Bone marrow (tissue), 2 donors: ENCODE results near the gene KRTAP10-11.
"Not testable (repeated sequence)": the region's sequence is repeated elsewhere in the genome, so short reads cannot be mapped to it uniquely, and the experiment has no call there.

Experiments used
- DNase-seq, 2 donors: peaks; one replicate each; lab custom pipeline; 2025; lab: John Stamatoyannopoulos, UW

The KRTAP10-11 gene

DNA sequence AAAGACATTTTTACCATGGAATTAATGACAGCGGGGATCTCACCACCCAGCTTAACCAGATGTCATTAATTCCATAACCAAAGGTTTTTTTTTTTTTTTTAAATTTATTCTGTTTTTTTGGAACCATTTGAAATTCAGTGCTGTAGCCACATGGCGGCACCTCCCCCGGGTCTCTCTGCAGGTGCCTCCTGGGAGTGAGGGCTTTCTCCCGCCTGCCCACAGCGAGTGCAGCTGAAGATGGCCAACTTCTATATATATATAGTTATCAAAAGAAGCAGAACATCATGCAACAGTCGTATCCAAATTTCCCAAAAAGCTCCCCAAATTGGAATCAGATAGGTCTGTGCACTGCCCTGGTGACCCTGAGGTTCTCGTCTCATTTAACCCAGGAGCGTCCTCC is 30.7 kb upstream of the KRTAP10-11 start:
- DNase-seq = no peak

DNA sequence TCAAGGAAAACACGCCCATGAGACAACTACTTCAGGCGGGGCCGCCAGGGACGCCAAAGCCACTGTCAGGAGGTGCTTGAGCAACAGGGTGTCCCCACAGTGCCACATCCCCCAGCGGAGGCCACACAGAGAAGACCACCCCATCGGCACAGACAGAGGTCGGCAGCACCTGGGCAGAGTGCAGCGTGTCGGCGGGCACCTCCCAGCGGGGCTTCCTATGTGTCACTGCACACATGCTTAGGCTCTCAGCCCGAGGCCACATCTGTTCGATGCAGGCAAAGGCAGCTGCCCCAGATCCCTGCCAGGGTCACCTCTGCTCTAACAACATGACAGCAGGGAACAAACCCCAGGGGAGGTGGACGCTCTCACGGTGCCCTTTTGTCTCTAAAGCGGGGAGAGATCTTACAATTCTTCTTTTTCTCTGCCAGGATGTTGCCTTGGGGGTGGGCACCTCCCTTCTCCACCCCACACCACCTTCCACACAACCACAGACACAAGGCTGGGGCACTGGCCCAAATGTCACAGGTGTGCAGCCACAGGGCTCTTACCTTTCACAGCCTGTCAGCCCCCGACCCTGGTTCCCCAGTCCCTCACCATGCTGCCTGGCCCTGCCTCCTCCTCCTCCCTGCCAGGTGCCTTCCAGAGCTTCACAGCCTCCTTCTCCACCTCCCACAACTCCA is 30.2 kb upstream of the KRTAP10-11 start:
- no peak for DNase-seq

DNA sequence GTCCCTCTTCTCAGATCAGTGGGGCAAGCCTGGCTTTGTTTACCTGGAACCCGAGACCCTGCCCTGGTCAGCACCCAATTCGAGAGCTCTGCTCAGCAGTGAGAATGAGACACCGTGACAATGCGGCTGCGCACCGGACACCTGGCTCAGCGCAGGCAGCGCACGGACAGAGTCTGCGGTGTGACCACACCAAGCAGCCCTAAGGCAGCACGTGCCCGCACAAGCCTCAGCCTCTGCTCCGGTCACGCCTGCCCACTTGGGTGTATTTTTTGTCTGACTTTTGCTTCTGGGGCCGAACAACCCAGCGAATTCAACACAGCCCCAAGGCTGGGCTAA is 29.7 kb upstream of the KRTAP10-11 start:
- no peak for DNase-seq

DNA sequence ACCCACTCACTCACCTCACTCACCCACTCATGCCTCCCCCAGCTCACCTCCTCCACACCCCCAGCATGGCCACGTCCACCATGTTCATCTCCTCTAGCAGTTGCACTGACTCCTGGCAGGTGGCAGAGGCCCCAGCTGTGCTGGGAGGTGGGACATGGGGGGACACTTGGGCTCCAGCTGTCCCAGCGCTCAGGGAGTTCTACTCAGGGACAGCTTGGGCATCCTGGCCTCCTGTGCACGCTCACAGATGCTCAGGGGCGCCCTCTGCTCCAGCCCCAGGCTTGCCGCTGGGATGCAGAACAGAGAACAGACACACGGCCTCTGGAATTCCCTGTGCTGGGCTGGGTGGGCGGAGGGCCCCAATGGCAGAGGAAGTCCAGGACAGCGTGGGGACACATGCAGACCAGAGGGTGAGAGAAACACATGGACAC is 29.1 kb upstream of the KRTAP10-11 start:
- DNase-seq = no peak

DNA sequence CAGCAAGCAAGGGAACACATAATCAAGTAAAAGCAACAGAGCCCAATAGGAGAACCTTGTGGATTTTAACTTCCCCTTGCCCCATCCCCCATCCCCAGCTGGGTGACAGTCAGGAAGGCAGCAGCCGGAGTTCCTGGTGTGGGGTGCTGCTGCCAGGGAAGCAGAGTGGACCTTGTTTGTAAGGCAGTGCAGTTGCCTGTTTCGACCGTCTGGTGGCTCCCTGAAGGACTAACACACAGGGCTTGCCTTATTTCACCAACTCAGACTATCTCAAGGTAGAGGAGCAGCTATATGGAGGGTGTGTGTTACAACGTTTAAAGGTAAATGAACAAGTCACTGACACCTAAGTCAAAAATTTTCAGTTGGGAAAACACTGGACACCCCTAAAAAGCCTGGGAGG is 27.7 kb upstream of the KRTAP10-11 start:
- no peak for DNase-seq

DNA sequence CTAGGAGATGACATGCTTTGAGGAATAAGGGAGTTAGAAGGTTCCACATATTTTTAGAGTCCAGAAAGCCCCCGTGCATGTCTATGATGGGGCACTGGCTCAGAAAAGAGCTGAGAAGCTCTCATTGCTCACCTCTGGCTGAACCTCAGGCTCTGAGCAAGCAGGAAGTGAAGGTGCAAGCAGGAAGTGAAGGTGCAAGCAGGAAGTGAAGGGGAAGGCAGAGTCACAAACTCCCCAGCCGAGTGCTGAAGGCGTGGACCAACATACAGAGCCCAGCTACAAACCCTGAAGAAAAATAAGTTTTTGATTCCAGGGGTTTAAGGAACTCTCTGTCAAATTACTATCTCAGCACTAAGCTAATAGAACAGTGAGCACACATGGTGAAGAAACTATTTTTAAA is 27.3 kb upstream of the KRTAP10-11 start:
- DNase-seq = no peak

DNA sequence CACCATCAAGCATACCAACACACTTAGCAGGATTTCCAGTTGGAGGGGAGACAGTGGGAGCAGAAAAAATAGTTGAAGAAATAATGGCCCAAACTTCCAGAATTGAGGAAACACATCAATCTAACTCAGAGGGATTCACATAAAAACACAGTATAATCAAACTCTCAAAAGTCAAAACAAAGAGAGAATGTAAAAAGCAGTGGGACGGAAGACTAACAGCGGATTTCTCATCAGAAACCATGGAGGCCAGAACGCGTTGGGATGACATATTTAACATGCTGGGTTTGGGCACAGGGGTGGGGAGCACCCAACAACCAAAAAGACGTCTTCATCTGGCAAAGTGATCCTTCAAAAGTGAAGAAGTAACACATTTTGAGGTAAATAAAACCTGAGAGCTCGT is 26.3 kb upstream of the KRTAP10-11 start:
- no peak for DNase-seq

DNA sequence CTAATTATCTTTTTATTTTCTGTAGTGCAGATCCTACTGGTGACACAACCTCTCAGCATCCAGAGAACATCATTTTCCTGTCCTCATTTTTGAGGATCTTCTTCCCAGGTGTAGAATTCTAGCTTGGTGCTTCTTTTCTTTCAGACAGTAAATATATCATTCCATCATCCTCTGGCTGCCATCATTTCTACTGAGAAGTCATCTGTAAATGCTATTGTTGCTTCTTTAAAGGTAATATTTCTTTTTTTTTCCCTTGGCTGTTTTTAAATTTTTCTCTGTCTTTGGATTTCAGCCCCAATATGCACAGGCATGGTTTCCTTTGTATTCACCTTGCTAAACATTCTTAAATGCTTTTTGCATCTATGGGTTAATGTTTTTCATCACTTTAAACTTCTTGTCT is 22.6 kb upstream of the KRTAP10-11 start:
- DNase-seq = no peak

DNA sequence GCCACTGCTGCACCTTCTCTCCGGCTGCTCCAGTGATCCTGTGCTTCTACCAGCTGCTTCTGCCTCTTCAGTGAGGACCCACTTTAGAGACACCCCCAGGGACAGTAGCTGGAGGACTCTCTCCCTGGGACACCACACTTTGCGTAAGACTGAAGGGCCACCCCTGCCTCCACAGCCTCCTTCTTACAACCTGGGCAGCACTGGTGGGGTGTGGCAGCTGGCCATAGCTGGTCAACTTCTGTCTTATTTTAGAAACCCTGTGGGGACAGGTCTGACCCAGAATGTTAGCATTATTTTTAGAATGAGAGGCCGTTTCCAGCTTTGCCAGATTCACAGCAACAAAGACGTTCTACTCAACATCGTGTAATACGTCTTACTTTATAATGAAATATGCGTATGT is 20.5 kb upstream of the KRTAP10-11 start:
- DNase-seq = no peak

DNA sequence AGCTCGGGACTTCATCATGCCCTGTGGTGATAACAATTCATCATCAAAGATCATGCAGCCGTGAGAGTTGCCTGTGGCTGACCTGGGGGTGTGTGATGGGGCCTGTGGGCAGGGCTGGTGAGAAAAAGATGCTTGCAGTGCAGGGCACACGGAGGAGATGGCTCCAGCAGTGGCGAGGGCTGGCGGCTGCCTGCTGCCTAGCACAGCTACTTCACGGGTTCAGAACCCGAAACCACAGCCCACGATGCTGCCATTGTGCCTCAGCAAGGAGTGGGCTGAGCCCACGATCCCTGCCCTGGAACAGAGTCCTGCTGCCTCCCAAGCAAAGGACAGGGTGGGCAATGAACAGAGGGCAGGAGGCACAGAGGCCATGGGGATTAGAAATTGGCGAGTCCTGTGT is 20.0 kb upstream of the KRTAP10-11 start:
- DNase-seq = no peak

DNA sequence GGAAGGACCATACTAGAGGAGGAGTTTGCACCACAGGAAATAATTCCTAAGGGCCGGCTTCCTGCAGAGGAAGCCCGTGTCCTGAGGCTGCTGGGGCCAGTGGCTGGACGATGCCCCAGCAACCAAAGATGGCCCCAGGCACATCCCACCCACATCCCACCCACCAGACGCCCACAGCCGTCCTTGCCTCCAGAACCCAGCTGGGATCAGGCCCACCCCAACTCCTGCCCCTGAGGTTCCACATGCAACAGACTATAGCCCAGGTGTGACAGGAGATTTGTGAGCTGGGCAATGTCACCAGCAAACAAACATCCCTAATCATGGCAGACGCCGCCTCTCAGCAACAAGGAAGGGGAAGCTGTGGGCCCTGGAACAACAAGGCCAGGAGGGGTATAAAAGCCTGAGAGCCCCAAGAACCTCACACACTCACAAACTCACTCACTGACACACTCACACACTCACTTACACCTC is 19.5 kb upstream of the KRTAP10-11 start, which contains the start of gene KRTAP10-9:
KRTAP10-9 (plus strand) TSS at position 421 of the 471 bp plus-strand sequence. CDS start 79 bp downstream, outside the sequence.
- no peak for DNase-seq

DNA sequence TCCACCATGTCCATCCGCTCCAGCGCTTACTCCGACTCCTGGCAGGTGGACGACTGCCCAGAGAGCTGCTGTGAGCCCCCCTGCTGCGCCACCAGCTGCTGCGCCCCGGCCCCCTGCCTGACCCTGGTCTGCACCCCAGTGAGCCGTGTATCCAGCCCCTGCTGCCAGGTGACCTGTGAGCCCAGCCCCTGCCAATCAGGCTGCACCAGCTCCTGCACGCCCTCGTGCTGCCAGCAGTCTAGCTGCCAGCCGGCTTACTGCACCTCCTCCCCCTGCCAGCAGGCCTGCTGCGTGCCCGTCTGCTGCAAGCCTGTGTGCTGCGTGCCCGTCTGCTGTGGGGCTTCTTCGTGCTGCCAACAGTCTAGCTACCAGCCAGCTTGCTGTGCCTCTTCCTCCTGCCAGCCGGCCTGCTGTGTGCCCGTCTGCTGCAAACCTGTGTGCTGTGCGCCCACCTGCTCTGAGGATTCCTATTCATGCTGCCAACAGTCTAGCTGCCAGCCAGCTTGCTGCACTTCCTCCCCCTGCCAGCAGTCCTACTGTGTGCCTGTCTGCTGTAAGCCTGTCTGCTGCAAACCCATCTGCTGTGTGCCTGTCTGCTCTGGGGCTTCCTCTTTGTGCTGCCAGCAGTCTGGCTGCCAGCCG is 18.9 kb upstream of the KRTAP10-11 start:
- DNase-seq = not testable (repeated sequence)

DNA sequence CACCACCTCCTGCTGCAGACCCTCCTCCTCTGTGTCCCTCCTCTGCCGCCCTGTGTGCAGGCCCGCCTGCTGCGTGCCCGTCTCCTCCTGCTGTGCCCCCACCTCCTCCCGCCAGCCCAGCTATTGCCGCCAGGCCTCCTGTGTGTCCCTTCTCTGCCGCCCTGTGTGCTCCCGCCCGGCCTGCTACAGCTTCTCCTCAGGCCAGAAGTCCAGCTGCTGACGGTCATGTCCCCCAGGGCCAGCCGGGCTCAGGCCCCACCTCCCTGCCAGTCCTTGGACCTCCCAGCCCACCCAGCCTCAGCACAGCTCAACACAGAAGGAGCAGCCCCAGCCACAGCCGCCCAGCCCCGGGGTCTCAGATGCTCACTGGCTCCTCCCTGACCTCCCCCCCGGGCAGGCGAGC is 18.4 kb upstream of the KRTAP10-11 start:
- DNase-seq = not testable (repeated sequence)

DNA sequence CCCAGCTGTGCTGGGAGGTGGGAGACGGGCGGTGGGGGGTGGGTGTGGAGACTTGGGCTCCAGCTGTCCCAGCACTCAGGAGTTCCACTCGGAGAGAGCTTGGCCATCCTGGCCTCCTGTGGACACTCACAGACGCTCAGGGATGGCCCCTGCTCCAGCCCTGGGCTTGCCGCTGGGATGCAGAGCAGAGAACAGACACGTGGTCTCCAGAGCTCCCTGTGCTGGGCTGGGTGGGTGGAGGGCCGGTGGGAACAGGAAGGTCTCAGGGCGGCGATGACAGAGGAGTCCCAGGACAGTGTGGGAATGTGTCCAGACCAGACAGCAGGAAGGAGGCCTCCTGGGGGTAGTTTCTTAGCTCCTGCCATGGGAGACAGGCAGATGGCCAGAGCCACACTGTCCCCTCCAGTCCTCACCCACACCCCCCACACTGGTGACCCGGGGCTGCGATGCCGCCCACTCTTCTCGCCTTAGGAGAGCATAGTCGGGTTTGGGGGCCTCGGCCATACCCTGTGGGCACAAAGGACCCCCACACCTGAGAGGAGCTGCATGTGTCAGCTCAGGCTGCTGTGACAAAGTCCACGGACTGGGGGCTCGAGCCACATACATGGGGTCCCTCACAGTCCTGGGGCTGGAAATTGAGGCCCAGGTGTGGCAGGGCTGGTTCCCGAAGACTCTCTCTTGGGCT is 17.4 kb upstream of the KRTAP10-11 start:
- no peak for DNase-seq

DNA sequence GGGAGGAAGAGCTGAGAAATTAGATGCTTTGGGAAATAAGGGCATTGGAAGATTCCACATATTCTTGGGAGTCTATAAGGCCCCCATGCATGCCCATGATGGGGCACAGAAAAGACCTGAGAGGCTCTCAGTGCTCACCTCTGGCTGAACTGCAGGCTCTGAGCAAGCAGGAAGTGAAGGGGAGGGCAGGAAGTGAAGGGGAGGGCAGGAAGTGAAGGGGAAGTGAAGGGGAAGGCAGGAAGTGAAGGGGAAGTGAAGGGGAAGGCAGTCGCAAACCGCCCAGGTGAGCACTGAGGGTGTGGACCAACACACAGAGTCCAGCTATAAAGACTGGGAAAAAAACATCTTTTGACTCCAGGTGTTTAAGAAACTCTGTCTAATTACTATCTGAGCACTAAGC is 15.8 kb upstream of the KRTAP10-11 start:
- no peak for DNase-seq

DNA sequence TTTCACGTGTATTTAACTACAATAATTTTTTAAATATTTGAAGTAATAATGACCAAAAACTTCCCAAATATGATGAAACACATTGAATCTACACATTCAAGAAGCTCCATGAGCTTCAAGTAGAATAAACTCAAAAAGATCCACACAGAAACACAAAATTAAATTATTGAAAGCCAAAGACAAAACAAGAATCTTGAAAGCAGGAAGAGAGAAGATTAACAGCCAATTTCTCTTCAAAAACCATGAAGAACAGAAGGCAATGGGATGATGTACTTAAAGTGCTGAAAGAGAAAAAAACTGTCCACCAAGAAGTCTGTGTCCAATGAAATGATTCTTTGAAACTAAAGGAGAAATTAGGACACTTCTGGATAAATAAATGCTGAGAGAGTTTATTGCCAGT is 14.1 kb upstream of the KRTAP10-11 start:
- DNase-seq = no peak

DNA sequence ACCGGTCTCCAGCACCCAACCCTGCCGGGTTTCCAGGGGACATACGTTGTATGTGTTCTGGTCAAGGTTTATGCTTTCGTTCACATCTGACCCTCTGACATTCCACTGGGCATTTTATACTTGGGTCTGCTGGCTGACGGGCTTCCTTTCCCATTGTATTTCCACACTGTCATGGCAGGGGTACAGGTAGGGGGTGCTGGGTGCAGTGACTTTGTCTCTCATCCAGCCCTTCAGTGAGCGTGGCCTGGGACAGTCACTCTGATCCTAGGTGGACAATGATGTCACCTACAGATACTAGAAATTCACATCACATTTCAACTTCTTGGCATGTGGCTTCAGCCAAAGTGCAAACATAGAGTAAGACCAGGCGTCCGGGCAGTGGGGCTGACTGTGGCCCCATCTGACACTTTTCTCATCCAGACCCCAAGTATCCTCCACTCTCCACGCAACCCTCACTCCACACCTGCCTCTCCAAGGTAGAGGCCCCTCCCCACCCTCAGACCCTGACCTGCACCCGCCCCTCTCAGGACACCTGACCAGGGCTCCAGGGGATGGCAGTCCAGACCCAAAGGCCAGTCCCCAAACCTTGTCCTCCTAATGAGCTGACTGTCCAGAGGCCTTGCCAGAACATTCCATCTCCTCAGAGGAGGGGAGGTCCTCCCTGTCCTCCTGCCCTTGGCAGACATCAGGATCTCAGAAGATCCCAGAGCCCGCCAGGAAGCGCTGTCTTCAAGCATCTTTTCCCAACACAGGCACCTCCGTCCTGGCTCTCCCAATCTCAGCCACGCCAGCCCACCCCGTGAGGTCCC is 9.8 kb upstream of the KRTAP10-11 start:
- DNase-seq = no peak

DNA sequence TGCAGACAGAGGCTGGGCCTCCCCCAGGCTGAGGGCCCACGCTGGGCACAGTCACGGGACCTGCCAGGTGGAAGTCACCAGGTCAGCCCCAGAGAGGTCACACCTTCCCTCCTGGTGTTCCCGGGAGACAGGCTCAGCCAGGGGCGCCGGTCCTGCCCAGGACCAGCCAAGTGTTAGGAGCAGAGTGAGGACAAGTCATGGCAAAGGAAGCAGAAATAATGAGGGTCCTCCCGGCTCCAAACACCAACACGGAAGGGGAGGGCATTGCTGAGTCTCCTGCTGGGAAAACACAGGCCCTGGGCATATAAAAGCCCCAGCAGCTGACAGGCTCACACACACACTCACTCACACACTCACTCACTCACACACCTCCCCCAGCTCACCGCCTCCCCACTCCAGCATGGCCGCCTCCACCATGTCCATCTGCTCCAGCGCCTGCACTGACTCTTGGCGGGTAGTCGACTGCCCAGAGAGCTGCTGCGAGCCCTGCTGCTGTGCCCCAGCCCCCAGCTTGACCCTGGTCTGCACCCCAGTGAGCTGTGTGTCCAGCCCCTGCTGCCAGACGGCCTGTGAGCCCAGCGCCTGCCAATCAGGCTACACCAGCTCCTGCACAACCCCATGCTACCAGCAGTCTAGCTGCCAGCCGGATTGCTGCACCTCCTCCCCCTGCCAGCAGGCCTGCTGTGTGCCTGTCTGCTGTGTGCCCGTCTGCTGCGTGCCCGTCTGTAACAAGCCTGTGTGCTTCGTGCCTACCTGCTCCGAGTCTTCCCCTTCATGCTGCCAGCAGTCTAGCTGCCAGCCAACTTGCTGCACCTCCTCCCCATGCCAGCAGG is 9.0 kb upstream of the KRTAP10-11 start, which contains the start of gene KRTAP10-10:
KRTAP10-10 (plus strand) TSS at position 339 of the 833 bp plus-strand sequence; CDS start at position 401, 62 bp downstream.
- DNase-seq = no peak

DNA sequence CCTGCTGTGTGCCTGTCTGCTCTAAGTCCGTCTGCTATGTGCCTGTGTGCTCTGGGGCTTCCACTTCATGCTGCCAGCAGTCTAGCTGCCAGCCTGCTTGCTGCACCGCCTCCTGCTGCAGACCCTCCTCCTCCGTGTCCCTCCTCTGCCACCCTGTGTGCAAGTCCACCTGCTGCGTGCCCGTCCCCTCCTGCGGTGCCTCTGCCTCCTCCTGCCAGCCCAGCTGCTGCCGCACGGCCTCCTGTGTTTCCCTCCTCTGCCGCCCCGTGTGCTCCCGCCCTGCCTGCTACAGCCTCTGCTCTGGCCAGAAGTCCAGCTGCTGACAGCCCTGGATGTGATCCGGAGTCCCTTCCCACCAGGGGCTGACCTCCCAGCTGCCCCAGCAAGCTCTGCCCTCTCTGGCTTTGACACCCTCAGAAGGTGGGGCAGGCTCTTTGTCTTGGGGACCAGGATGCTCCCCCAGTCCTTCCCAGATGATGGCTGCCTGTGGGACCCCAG is 8.3 kb upstream of the KRTAP10-11 start:
- not testable (repeated sequence) for DNase-seq

DNA sequence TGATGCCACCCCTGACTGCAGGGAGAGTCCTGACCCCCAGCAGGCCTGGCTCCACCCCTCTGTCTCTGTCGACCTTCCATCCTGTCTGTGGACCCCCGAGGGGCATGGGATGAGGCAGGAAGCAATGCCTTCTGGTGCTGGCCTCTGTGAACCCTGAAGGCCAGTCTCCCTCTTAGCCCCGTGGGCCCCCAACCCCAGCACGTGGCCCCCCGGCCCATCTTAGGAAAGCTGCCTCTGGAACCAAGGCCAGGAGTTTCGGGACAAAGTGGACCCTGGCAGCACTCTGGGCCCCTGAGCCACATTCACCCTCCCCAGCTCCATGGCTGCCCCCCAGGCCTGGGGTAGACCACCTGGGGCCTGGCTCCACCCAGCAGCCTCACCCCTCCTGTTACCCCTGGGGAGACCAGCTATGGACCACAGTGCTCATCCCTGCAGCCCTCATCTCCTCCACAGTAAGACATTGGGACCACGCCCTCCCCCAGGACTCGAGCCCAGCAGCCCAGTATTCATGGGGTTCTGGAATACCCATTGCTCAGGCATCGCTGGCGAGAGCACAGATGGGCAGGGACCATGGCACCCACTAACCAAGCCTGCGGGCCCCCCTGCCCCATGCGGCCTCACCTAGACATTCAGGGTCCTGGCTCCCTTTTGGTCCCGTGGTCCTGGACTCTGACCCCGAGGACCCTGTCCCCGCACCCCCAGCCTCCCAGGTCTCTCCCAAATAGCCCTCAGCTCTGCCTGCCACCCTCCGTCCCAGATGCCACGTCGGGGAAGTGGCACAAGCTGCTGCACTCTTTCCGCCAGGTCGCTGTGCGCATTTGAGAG is 7.5 kb upstream of the KRTAP10-11 start:
- not testable (repeated sequence) for DNase-seq
